ENCODE measurements around the gene SLC25A13.

- TF ChIP-seq CTCF (conservative IDR thresholded peaks at IDR 0.05; ENCODE audit: low read depth, low read length) (no peak), CEBPB (IDR thresholded peaks at IDR 0.05; ENCODE audit: low read depth, low read length) (no peak), MAFK (IDR thresholded peaks at IDR 0.05; ENCODE audit: low read depth, low read length) (no peak), ELK1 (IDR thresholded peaks at IDR 0.05; ENCODE audit: borderline replicate concordance, low read depth, low read length) (no peak), RCOR1 (IDR thresholded peaks at IDR 0.05; ENCODE audit: insufficient replicate concordance, low read length) (no peak), POLR2A (IDR thresholded peaks at IDR 0.05; ENCODE audit: low read depth, low read length) (no peak), RAD21 (IDR thresholded peaks at IDR 0.05; ENCODE audit: low read length) (no peak), USF2 (IDR thresholded peaks at IDR 0.05; ENCODE audit: low read depth, low read length) (no peak), MAZ (IDR thresholded peaks at IDR 0.05; ENCODE audit: borderline replicate concordance, low read depth, low read length) (no peak), SMC3 (IDR thresholded peaks at IDR 0.05; ENCODE audit: low read depth, low read length) (no peak), CHD1 (IDR thresholded peaks at IDR 0.05; ENCODE audit: low read depth, low read length) (no peak), RFX5 (IDR thresholded peaks at IDR 0.05; ENCODE audit: low read depth, low read length) (no peak)
Measured at GRCh38 chr7:96313940-96314339, 8.0 kb downstream of the SLC25A13 start.

All from IMR-90 (cell line).